K562 (cell line): Measurements from ENCODE around the gene OR2C3. TPM values are rescaled to one million over a fixed set of nuclear protein-coding genes. Genes with fewer than 3 reads are reported as not detected.

Experiments used
- ATAC-seq: fragments of 200-7000 bp; cut with Tn5 transposase; 3 replicates; pipeline ENCODE4 v1.9.1; 2020; ENCODE audit warnings: moderate library complexity
- BruUV-seq: library from RNA; stranded (reverse); fragments of 400-500 nt; replicated peaks from 2 replicates; lab custom pipeline; 2021; lab: Mats Ljungman, UMichigan
- CTCF ChIA-PET: fragments of 300-600 bp; formaldehyde crosslinking; extraction: SDS; loops from one replicate; lab custom pipeline; 2021; ENCODE audit warnings: low intra/inter-chr PET ratio; lab: Yijun Ruan, JAX
- POLR2A ChIA-PET: fragments of 300-600, 350-650 bp; sonication (Branson Sonifier 250); formaldehyde crosslinking; extraction: SDS; loops from one replicate; lab custom pipeline; 2021; ENCODE audit warnings: antibody characterized with exemption, inconsistent platforms; lab: Yijun Ruan, JAX
- DNase-seq, 4 experiments: peaks; one replicate each; pipeline versions ENCODE4 v3.0.0 to v3.0.0-alpha.2; 2011 to 2018; ENCODE audit warnings: low spot score in 3 of 4, mixed read lengths in 3 of 4; ENCODE audit errors: extremely low read depth in 1 of 4
- FAIRE-seq: peaks from 2 replicates; lab custom pipeline; 2011; peaks lifted over from hg19 to GRCh38; lab: Jason Lieb, UNC
- H2AFZ ChIP-seq: 2 replicates; pipeline ENCODE4 v1.6.0; 2011; ENCODE audit warnings: low read depth, low read length, control low read depth, inconsistent platforms
- H3K27ac ChIP-seq: fragments of 200-600 bp; 3 replicates; pipeline ENCODE4 v1.8.0; 2011; ENCODE audit warnings: low read depth, mild to moderate bottlenecking, control low read depth, inconsistent platforms, low read length, moderate library complexity, mixed read lengths; ENCODE audit errors: extremely low read depth
- H3K27me3 ChIP-seq, 2 experiments: fragments of 300-600 bp in 1 of 2; 2 replicates in 1 of 2; 3 replicates in 1 of 2; pipeline versions ENCODE4 v1.6.0 to v1.8.0; 2011; ENCODE audit warnings: inconsistent platforms in 2 of 2, low read length in 2 of 2, mild to moderate bottlenecking in 1 of 2, mixed read lengths in 1 of 2, moderate library complexity in 1 of 2; ENCODE audit not compliant: control insufficient read depth in 2 of 2, insufficient read depth in 2 of 2
- H3K36me3 ChIP-seq: fragments of 300-600 bp; 3 replicates; pipeline ENCODE4 v1.8.0; 2011; ENCODE audit warnings: mild to moderate bottlenecking, low read length, inconsistent platforms; ENCODE audit not compliant: control insufficient read depth, insufficient read depth
- H3K4me1 ChIP-seq, 2 experiments: fragments of 200-600 bp in 1 of 2; replicated peaks in 1 of 2; 2 replicates in 1 of 2; 3 replicates in 1 of 2; pipeline versions ENCODE4 v1.5.1 to v1.8.0; 2011; ENCODE audit warnings: inconsistent platforms in 2 of 2, low read length in 2 of 2, mild to moderate bottlenecking in 1 of 2, mixed read lengths in 1 of 2, moderate library complexity in 1 of 2; ENCODE audit not compliant: control insufficient read depth in 2 of 2, insufficient read depth in 2 of 2
- H3K4me2 ChIP-seq: 2 replicates; pipeline ENCODE4 v1.6.1; 2011; ENCODE audit warnings: low read length, control low read depth, inconsistent platforms, mixed read lengths; ENCODE audit not compliant: insufficient read depth
- H3K4me3 ChIP-seq: fragments of 200-600 bp; sonication (generic), shearing (Covaris generic); 2 replicates; pipeline ENCODE4 v1.5.1; 2016; ENCODE audit warnings: control low read depth, inconsistent platforms
- H3K79me2 ChIP-seq: fragments of 200-600 bp; 3 replicates; pipeline ENCODE4 v1.8.0; 2011; ENCODE audit warnings: low read length, inconsistent platforms; ENCODE audit not compliant: control insufficient read depth, insufficient read depth
- H3K9ac ChIP-seq, 2 experiments: 2 replicates each; pipeline versions ENCODE4 v1.6.0 to v1.6.1; 2011; ENCODE audit warnings: low read depth in 2 of 2, low read length in 2 of 2, control low read depth in 1 of 2, inconsistent platforms in 1 of 2, mild to moderate bottlenecking in 1 of 2, mixed read lengths in 1 of 2; ENCODE audit not compliant: insufficient read depth in 1 of 2
- H3K9me1 ChIP-seq: one replicate; pipeline ENCODE4 v1.6.0; 2011; ENCODE audit warnings: inconsistent platforms, mild to moderate bottlenecking, low read length, moderate library complexity; ENCODE audit not compliant: control insufficient read depth, insufficient read depth
- H3K9me3 ChIP-seq: replicated peaks from 2 replicates; pipeline ENCODE4 v1.5.1; 2011; ENCODE audit warnings: low read depth, low read length, inconsistent platforms; ENCODE audit not compliant: control insufficient read depth, insufficient read depth
- H4K20me1 ChIP-seq: replicated peaks from 2 replicates; pipeline ENCODE4 v1.6.1; 2011; ENCODE audit warnings: low read length, inconsistent platforms, mixed read lengths; ENCODE audit not compliant: control insufficient read depth, insufficient read depth
- CEBPB ChIP-seq: fragments of 450-650 bp; IDR thresholded peaks from 2 replicates; pipeline ENCODE4 v1.6.1; 2016; ENCODE audit warnings: missing genetic modification characterization, missing compliant biosample characterization
- E2F4 ChIP-seq: sonication (generic); formaldehyde crosslinking; IDR thresholded peaks from 2 replicates; pipeline ENCODE4 v1.8.0; 2022; ENCODE audit warnings: mild to moderate bottlenecking, low read depth, missing genetic modification reagents
- KHSRP ChIP-seq: fragments of 450-650 bp; IDR thresholded peaks from 2 replicates; pipeline ENCODE4 v1.6.1; 2017
- MAFG ChIP-seq: fragments of 450-650 bp; conservative IDR thresholded peaks from 2 replicates; pipeline ENCODE4 v1.6.1; 2016; ENCODE audit warnings: missing genetic modification characterization, missing compliant biosample characterization
- MAZ ChIP-seq, 2 experiments: fragments of 450-650 bp in 1 of 2; sonication (generic) in 1 of 2; formaldehyde crosslinking; IDR thresholded peaks in 1 of 2; conservative IDR thresholded peaks in 1 of 2; 2 replicates each; pipeline versions ENCODE4 v1.4.0 to v1.5.0; 2020; ENCODE audit warnings: mild to moderate bottlenecking in 1 of 2, missing genetic modification reagents in 1 of 2
- NFYB ChIP-seq: IDR thresholded peaks from 2 replicates; pipeline ENCODE4 v1.6.1; 2011; ENCODE audit warnings: mild to moderate bottlenecking, moderate library complexity; ENCODE audit not compliant: insufficient read length; ENCODE audit errors: extremely low read depth
- PHF20 ChIP-seq: fragments of 450-650 bp; IDR thresholded peaks from 2 replicates; pipeline ENCODE4 v1.6.1; 2018; ENCODE audit not compliant: partially characterized antibody
- STAT5A ChIP-seq: IDR thresholded peaks from 2 replicates; pipeline ENCODE4 v1.6.1; 2012; ENCODE audit warnings: low read length, inconsistent platforms, borderline replicate concordance
- ZC3H11A ChIP-seq: IDR thresholded peaks from 2 replicates; pipeline ENCODE4 v1.6.1; 2012; ENCODE audit warnings: low read depth, low read length, improper control_type of control experiment
- ZFX ChIP-seq: sonication (generic); formaldehyde crosslinking; IDR thresholded peaks from 2 replicates; pipeline ENCODE4 v1.8.0; 2022; ENCODE audit warnings: mild to moderate bottlenecking, missing genetic modification reagents, moderate library complexity
- WGBS: fragments of 100-300 bp; shearing (Covaris generic); methylation state at CpG from one replicate; pipeline ENCODE4 v1.1.6; 2016; ENCODE audit warnings: low coverage, mixed read lengths; ENCODE audit not compliant: insufficient coverage; ENCODE audit errors: missing lambda C conversion rate; 5-methylcytosine and 5-hydroxymethylcytosine counted together
- in situ Hi-C: fragments of 300-500 bp; cut with MboI; formaldehyde crosslinking; loops from 4 replicates; pipeline ENCODE4 v1.15.0; 2018; ENCODE audit warnings: inconsistent platforms, mixed read lengths
- intact Hi-C: fragments of 100-400 bp; cut with micrococcal nuclease; formaldehyde crosslinking; loops from 2 replicates; pipeline ENCODE4 v1.14.2; 2022
- polyA plus RNA-seq, 8 experiments: library from polyadenylated mRNA; depleted of rRNA in 4 of 8; stranded (reverse) in 5 of 8; unstranded in 3 of 8; fragments of >200 nt; fragmentation: Nextera tagmentation in 2 of 8; fragmentation: Illumina TruSeq in 1 of 8; extraction: Ambion mirVana in 2 of 8; extraction: Trizol in 1 of 8; gene quantifications; 2 replicates each; pipeline versions ENCODE4 v1.2.1 to v1.2.3, GENCODE V29; 2011 to 2014; ENCODE audit warnings: inconsistent platforms in 1 of 8, missing spikeins in 1 of 8
- total RNA-seq, 7 experiments: library from RNA; depleted of rRNA in 6 of 7; stranded (reverse); fragments of >200 nt in 6 of 7; fragmentation: Illumina TruSeq in 2 of 7; extraction: Trizol in 2 of 7; gene quantifications; 2 replicates each; pipeline versions ENCODE4 v1.2.1 to v1.2.3, GENCODE V29; 2011 to 2021; ENCODE audit warnings: low replicate concordance in 1 of 7
- TF ChIP-seq, protein P1 (sequence below): fragments of 250-450 bp; sonication (Bioruptor Pico); IDR thresholded peaks from 2 replicates; pipeline ENCODE4 v1.9.0; 2021; ENCODE audit warnings: mild to moderate bottlenecking, inconsistent platforms

The OR2C3 gene
- total and polyA plus RNA-seq, 9 of the 15 experiments (the other 6 are each of a cell fraction or from before 2014, with no cell fraction given): under 0.01 to 0.05 (median 0.03) TPM; not detected in 4

- ChIA-PET POLR2A (interaction anchor here (0.8 kb wide), 1 partner anchor 13 kb away, joined by 3 read pairs; no protein-coding TSS in a partner anchor), CTCF (no interaction called here)
- Histone ChIP-seq H2AFZ (no peak overlapping the region), H3K9ac (no peak overlapping the region), H3K27ac (no peak overlapping the region), H3K4me2 (no peak overlapping the region), H3K36me3 (no peaks in the 10 kb centered on the region), H3K27me3 (no peaks in the 10 kb centered on the region)
- in situ Hi-C loops: no loop called here
- FAIRE-seq (no peak), DNase-seq (no peak), ATAC-seq (no peak)
- intact Hi-C loops: no loop called here
- TF ChIP-seq MAFG: no peak
- TF ChIP-seq, protein P1, sequence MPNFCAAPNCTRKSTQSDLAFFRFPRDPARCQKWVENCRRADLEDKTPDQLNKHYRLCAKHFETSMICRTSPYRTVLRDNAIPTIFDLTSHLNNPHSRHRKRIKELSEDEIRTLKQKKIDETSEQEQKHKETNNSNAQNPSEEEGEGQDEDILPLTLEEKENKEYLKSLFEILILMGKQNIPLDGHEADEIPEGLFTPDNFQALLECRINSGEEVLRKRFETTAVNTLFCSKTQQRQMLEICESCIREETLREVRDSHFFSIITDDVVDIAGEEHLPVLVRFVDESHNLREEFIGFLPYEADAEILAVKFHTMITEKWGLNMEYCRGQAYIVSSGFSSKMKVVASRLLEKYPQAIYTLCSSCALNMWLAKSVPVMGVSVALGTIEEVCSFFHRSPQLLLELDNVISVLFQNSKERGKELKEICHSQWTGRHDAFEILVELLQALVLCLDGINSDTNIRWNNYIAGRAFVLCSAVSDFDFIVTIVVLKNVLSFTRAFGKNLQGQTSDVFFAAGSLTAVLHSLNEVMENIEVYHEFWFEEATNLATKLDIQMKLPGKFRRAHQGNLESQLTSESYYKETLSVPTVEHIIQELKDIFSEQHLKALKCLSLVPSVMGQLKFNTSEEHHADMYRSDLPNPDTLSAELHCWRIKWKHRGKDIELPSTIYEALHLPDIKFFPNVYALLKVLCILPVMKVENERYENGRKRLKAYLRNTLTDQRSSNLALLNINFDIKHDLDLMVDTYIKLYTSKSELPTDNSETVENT (CRISPR knock-in tag): no peak
- no peak for TF ChIP-seq CEBPB (tag)
- TF ChIP-seq MAZ (CRISPR knock-in tag; conservative IDR thresholded peaks at IDR 0.05 in 1 of 2, IDR thresholded peaks at IDR 0.05 in 1 of 2): no peak
- TF ChIP-seq PHF20: no peak
- TF ChIP-seq STAT5A: no peak
- TF ChIP-seq NFYB: no peak
- TF ChIP-seq E2F4 (CRISPR knock-in tag): no peak
- TF ChIP-seq ZFX (CRISPR knock-in tag): no peak
- TF ChIP-seq KHSRP: no peak
- no peak for TF ChIP-seq ZC3H11A
- TF ChIP-seq, all 486 proteins: peak for 0
- Histone ChIP-seq H3K79me2 (no peaks in the 10 kb centered on the region), H3K4me1 (no peaks in the 10 kb centered on the region), H3K4me3 (no peak overlapping the region), H3K9me3 (no peaks in the 10 kb centered on the region), H4K20me1 (no peaks in the 10 kb centered on the region), H3K9me1 (no peaks in the 10 kb centered on the region)
- no TSS peak for BruUV-seq
- WGBS: 0% methylated on average over 6 of the region's 6 CpGs
These were observed 3.0 kb upstream of the OR2C3 start for GRCh38 chr1:247539215-247539614.
